Lower leg skin (tissue), 3 donors: ENCODE results near the gene ADGRG6.

ENCODE experiments used
- POLR2A ChIP-seq, 2 donors: fragments of 450-650 bp; IDR thresholded peaks; one replicate each; pipeline ENCODE4 v1.6.1; 2016 to 2017; ENCODE audit warnings: antibody characterized with exemption in 2 of 2, mild to moderate bottlenecking in 1 of 2, moderate library complexity in 1 of 2
- TF ChIP-seq, protein P1 (sequence below), 3 donors: fragments of 450-650 bp; IDR thresholded peaks; one replicate each; pipeline ENCODE4 v1.5.1; 2016; ENCODE audit warnings: antibody characterized with exemption in 3 of 3, mild to moderate bottlenecking in 3 of 3, moderate library complexity in 2 of 3

- TF ChIP-seq, protein P1, sequence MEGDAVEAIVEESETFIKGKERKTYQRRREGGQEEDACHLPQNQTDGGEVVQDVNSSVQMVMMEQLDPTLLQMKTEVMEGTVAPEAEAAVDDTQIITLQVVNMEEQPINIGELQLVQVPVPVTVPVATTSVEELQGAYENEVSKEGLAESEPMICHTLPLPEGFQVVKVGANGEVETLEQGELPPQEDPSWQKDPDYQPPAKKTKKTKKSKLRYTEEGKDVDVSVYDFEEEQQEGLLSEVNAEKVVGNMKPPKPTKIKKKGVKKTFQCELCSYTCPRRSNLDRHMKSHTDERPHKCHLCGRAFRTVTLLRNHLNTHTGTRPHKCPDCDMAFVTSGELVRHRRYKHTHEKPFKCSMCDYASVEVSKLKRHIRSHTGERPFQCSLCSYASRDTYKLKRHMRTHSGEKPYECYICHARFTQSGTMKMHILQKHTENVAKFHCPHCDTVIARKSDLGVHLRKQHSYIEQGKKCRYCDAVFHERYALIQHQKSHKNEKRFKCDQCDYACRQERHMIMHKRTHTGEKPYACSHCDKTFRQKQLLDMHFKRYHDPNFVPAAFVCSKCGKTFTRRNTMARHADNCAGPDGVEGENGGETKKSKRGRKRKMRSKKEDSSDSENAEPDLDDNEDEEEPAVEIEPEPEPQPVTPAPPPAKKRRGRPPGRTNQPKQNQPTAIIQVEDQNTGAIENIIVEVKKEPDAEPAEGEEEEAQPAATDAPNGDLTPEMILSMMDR (IDR thresholded peaks at IDR 0.05): no peak
- TF ChIP-seq POLR2A (IDR thresholded peaks at IDR 0.05): no peak
Observed at GRCh38 chr6:142404751-142405150, 102.9 kb downstream of the ADGRG6 start.
